Smooth muscle cell (in vitro differentiated cells): ENCODE measurements around the gene HES1. TPM values are rescaled to one million over a fixed set of nuclear protein-coding genes. Genes with fewer than 3 reads are reported as not detected.

Experiments
- DNase-seq: peaks from one replicate; lab custom pipeline; 2025; ENCODE audit not compliant: unreplicated experiment; lab: John Stamatoyannopoulos, UW
- H2AFZ ChIP-seq: fragments of 200-600 bp; sonication (generic); 2 replicates; pipeline ENCODE4 v1.6.0; 2016; ENCODE audit warnings: antibody characterized with exemption, low read depth, mild to moderate bottlenecking
- H3F3A ChIP-seq: fragments of 200-600 bp; sonication (generic); 2 replicates; pipeline ENCODE4 v1.6.0; 2017; ENCODE audit warnings: antibody characterized with exemption, low read depth
- H3K27ac ChIP-seq: fragments of 200-600 bp; sonication (generic); 2 replicates; pipeline ENCODE4 v1.5.1; 2016; ENCODE audit warnings: low read depth, mild to moderate bottlenecking
- H3K27me3 ChIP-seq: fragments of 200-600 bp; sonication (generic); 2 replicates; pipeline ENCODE4 v1.6.1; 2016; ENCODE audit warnings: low read depth, mild to moderate bottlenecking
- H3K36me3 ChIP-seq: fragments of 200-600 bp; sonication (generic); 2 replicates; pipeline ENCODE4 v1.5.1; 2016; ENCODE audit warnings: low read depth
- H3K4me1 ChIP-seq: fragments of 200-600 bp; sonication (generic); 2 replicates; pipeline ENCODE4 v1.5.1; 2016; ENCODE audit warnings: low read depth
- H3K4me2 ChIP-seq: fragments of 200-600 bp; sonication (generic); 2 replicates; pipeline ENCODE4 v1.6.0; 2016; ENCODE audit warnings: mild to moderate bottlenecking
- H3K4me3 ChIP-seq: fragments of 200-600 bp; sonication (generic); 2 replicates; pipeline ENCODE4 v1.5.1; 2016; ENCODE audit warnings: mild to moderate bottlenecking
- H3K79me2 ChIP-seq: fragments of 200-600 bp; sonication (generic); 2 replicates; pipeline ENCODE4 v1.6.0; 2016; ENCODE audit warnings: low read depth, mild to moderate bottlenecking
- H3K9ac ChIP-seq: fragments of 200-600 bp; sonication (generic); 2 replicates; pipeline ENCODE4 v1.6.0; 2016; ENCODE audit warnings: low read depth
- H3K9me3 ChIP-seq: fragments of 200-600 bp; sonication (generic); replicated peaks from 2 replicates; pipeline ENCODE4 v1.5.1; 2016; ENCODE audit warnings: low read depth
- H4K20me1 ChIP-seq: fragments of 200-600 bp; sonication (generic); 2 replicates; pipeline ENCODE4 v1.6.0; 2016; ENCODE audit warnings: low read depth
- CTCF ChIP-seq: fragments of 200-600 bp; sonication (generic); IDR thresholded peaks from 2 replicates; pipeline ENCODE4 v1.5.1; 2017; ENCODE audit warnings: borderline replicate concordance, mild to moderate bottlenecking, antibody characterized with exemption; ENCODE audit not compliant: insufficient read depth, poor library complexity, severe bottlenecking
- WGBS: methylation state at CpG from one replicate; pipeline ENCODE4 v1.1.7; 2016; ENCODE audit warnings: low lambda C conversion rate; 5-methylcytosine and 5-hydroxymethylcytosine counted together
- polyA plus RNA-seq: library from polyadenylated mRNA; unstranded; fragments of >200 nt; fragmentation: Nextera tagmentation; extraction: Ambion mirVana; gene quantifications from 2 replicates; pipeline ENCODE4 v1.2.1, GENCODE V29; 2016
- small RNA-seq: library from RNA; depleted of rRNA; stranded (forward); fragments of <200 nt; gene quantifications from one replicate; pipeline ENCODE3, GENCODE V24; 2014
- total RNA-seq: library from RNA; depleted of rRNA; stranded (reverse); fragments of >200 nt; gene quantifications from 2 replicates; pipeline ENCODE4 v1.2.3, GENCODE V29; 2014

The HES1 gene
- total and polyA plus RNA-seq, 2 experiments from 2014 or later = 59.9 to 69.5 TPM

- Histone ChIP-seq H3K79me2 (no peaks in the 10 kb centered on the region), H3K9ac (no peak overlapping the region), H4K20me1 (no peaks in the 10 kb centered on the region), H3K27me3 (no peaks in the 10 kb centered on the region), H3K4me2 (no peak overlapping the region), H3K36me3 (no peaks in the 10 kb centered on the region), H3K9me3 (no peaks in the 10 kb centered on the region), H3F3A (peaks cover 7% of the 10 kb centered on the region), H3K27ac (no peak overlapping the region), H3K4me3 (no peak overlapping the region), H3K4me1 (peaks cover 31% of the 10 kb centered on the region), H2AFZ (peak overlapping the region; percentile 80)
- no peak for TF ChIP-seq CTCF
- WGBS = 100% methylated on average over 1 of the region's 1 CpG
- no peak for DNase-seq
These were observed 48.9 kb downstream of the HES1 start for GRCh38 chr3:194184801-194185200.

- no peak overlapping the region for H3K9ac ChIP-seq
- no peaks in the 10 kb centered on the region for H3K27me3 ChIP-seq
- no peaks in the 10 kb centered on the region for H3K9me3 ChIP-seq
- peaks cover 31% of the 10 kb centered on the region for H3K4me1 ChIP-seq
- WGBS = 87% methylated on average over 9 of the region's 9 CpGs
- H4K20me1 ChIP-seq = no peaks in the 10 kb centered on the region
- no peak for DNase-seq
- no peak overlapping the region for H3K4me2 ChIP-seq
- no peaks in the 10 kb centered on the region for H3K79me2 ChIP-seq
- no peak overlapping the region for H3K27ac ChIP-seq
- H3K4me3 ChIP-seq = no peak overlapping the region
- H2AFZ ChIP-seq = no peak overlapping the region
- no peaks in the 10 kb centered on the region for H3K36me3 ChIP-seq
- H3F3A ChIP-seq = peaks cover 7% of the 10 kb centered on the region
- TF ChIP-seq CTCF = no peak
These were observed 49.3 kb downstream of the HES1 start for GRCh38 chr3:194185221-194185620.

GRCh38 chr3:194187233-194187944, 51.4 kb downstream of the HES1 start:
- H3K4me2 ChIP-seq = no peak overlapping the region
- no peak overlapping the region for H2AFZ ChIP-seq
- H4K20me1 ChIP-seq = no peaks in the 10 kb centered on the region
- no peak overlapping the region for H3K27ac ChIP-seq
- WGBS = 85% methylated on average over 7 of the region's 7 CpGs
- H3K79me2 ChIP-seq = no peaks in the 10 kb centered on the region
- DNase-seq = no peak
- no peak for TF ChIP-seq CTCF
- no peaks in the 10 kb centered on the region for H3K9me3 ChIP-seq
- peaks cover 21% of the 10 kb centered on the region for H3K4me1 ChIP-seq
- no peaks in the 10 kb centered on the region for H3K27me3 ChIP-seq
- H3K36me3 ChIP-seq = no peaks in the 10 kb centered on the region
- H3K4me3 ChIP-seq = no peak overlapping the region
- H3F3A ChIP-seq = peaks cover 7% of the 10 kb centered on the region
- H3K9ac ChIP-seq = no peak overlapping the region

Small RNA genes within 50 kb of the gene (small RNA-seq; reads per million reads assigned to genes)
- gene RN7SL215P = not detected

Other genes starting within 250 kb of the HES1 start
- 0.13 TPM in 1 of 2 replicates, not detected in the other for gene CPN2, start 215.2 kb downstream of the HES1 start, total RNA-seq
- not detected in 2 replicates for gene CPN2, start 215.2 kb downstream of the HES1 start, polyA plus RNA-seq
- gene LRRC15, start 233.6 kb downstream of the HES1 start, total RNA-seq = 4.3 and 4.7 TPM in 2 replicates
- gene LRRC15, start 233.6 kb downstream of the HES1 start, polyA plus RNA-seq = 2.4 and 4.9 TPM in 2 replicates